Forelimb muscle (tissue), 1 donor: ENCODE results near the gene C2orf92. TPM values are rescaled to one million over a fixed set of nuclear protein-coding genes. Genes with fewer than 3 reads are reported as not detected.

ENCODE experiments used
- DNase-seq: peaks from one replicate; pipeline ENCODE4 v3.0.0-alpha.2; 2013; ENCODE audit warnings: low read depth
- polyA plus RNA-seq: library from polyadenylated mRNA; unstranded; fragments of 120-200 nt; gene quantifications from one replicate; pipeline ENCODE4 v1.2.1, GENCODE V29; 2013; ENCODE audit not compliant: insufficient read length

C2orf92 gene
- polyA plus RNA-seq, 1 donor, result 20.7 TPM

- DNase-seq, result no peak
These were observed 76.1 kb downstream of the C2orf92 start for GRCh38 chr2:97745474-97746174.

DNA sequence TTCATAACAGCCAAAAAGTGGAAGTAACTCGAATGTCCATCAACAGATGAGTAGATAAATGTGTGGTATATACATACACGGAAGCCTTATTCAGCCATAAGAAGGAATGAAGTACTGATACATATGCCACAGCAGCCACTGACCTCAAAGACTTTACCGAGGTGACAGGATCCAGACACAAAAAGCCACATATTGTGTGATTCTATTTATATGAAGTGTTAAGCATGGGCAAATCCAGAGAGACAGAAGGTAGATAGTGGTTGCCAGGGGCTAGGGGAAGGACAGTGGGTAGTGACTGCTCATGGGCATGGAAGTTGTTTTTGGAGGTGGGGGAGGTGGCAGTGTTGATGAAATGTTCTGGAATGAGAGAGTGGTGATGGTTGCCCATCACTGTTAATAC, 77.8 kb downstream of the C2orf92 start:
- no peak for DNase-seq

GRCh38 chr2:97747716-97748115, 78.2 kb downstream of the C2orf92 start:
- no peak for DNase-seq

DNA sequence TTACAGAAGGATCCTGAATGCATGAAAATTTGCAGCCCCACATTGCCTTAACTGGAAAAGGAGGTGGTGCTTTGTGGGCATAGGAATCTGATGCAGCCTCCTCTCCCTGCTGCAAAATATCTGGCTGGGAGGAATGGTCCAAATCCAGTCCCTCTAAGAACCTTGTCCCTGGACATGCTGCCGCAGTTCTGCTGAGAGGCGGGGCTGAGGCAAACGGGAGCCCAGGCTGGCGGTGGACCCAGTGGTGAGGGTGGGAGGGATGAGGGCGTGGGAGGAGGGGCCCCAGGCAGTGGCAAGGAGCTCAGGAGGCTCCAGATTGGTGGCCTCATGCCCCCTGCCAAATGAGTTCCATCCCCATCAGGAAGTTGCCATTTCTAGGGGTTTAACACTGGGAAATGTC, 80.1 kb downstream of the C2orf92 start:
- no peak for DNase-seq

- DNase-seq, result no peak
These were observed 80.5 kb downstream of the C2orf92 start for GRCh38 chr2:97750017-97750416.

DNA sequence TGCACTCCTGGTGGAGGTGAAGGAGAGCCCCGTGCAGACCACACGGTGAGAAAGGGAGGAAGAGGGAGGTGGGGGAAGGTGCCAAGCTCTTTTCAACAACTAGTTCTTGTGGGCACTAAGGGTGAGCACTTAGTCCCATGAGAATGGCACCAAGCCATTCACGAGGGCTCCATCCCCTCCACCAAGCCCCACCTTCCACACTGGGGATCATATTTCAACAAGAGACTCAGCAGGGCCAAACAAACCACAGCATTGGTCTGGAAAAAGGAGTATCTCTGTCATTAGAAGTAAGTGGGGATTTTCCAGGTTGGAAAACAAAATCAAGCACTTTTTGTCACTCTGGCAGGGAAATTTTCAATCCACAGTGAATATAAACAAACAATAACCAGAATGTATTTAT, 82.2 kb downstream of the C2orf92 start:
- no peak for DNase-seq

Other genes starting within 250 kb of the C2orf92 start
- gene ANKRD36B, start 79.8 kb upstream of the C2orf92 start, polyA plus RNA-seq, result 19.9 TPM
- gene COX5B, start 23.7 kb upstream of the C2orf92 start, polyA plus RNA-seq, result 169 TPM
- gene ACTR1B, start 5.7 kb upstream of the C2orf92 start, polyA plus RNA-seq, result 51.7 TPM
- 3.4 TPM for gene ZAP70, start 43.9 kb downstream of the C2orf92 start, polyA plus RNA-seq